ENCODE measurements around the gene DIRAS1. TPM values are rescaled to one million over a fixed set of nuclear protein-coding genes. Genes with fewer than 3 reads are reported as not detected.

DIRAS1 gene
- total RNA-seq, 4 donors from 2014 or later = 0.59 to 0.90 (median 0.87) TPM; not detected in 1

DNA sequence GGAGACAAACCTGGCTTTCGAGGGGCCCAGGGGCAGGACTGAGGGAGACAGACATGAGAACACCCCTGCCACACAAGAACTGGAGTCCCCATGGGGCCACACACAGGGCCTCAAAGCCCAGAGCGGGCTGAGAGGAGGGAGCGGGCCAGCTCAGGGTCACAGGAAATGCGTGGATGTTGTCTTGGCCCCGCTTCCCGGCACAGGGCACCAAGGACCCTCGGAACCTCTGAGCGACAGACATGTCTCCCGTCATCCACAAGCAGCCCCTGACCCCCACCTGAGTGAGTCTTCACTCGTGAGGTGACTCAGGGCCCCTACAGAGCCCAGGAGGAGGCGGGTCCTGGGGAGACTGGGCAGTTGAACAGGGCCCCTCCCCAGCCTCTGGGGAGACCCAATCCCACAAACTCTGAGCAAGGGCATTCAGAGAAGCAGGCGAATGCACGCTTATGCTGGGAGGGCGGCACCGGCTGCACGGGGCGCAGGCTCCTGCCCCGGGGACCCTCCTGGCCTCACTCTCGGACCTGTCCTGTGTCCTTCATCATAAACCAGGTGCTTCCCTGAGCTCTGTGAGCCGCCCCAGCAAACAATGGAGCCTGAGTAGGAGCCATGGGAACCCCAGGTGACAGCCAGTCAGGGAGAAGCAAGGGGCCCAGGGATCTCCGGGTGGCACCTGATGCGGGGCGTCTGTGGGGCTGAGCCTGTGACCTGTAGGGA lies 41.8 kb upstream of the DIRAS1 start:
- H3K27ac ChIP-seq = no peak overlapping the region
- H3K27me3 ChIP-seq = no peaks in the 10 kb centered on the region
- WGBS, 2 donors = 89 to 95% methylated on average over 11 to 16 of the region's 23 CpGs
- DNase-seq (ENCODE audit: low spot score in 2 of 2) = no peak
- no peak for TF ChIP-seq EP300 (IDR thresholded peaks at IDR 0.05)
- TF ChIP-seq, protein P1, sequence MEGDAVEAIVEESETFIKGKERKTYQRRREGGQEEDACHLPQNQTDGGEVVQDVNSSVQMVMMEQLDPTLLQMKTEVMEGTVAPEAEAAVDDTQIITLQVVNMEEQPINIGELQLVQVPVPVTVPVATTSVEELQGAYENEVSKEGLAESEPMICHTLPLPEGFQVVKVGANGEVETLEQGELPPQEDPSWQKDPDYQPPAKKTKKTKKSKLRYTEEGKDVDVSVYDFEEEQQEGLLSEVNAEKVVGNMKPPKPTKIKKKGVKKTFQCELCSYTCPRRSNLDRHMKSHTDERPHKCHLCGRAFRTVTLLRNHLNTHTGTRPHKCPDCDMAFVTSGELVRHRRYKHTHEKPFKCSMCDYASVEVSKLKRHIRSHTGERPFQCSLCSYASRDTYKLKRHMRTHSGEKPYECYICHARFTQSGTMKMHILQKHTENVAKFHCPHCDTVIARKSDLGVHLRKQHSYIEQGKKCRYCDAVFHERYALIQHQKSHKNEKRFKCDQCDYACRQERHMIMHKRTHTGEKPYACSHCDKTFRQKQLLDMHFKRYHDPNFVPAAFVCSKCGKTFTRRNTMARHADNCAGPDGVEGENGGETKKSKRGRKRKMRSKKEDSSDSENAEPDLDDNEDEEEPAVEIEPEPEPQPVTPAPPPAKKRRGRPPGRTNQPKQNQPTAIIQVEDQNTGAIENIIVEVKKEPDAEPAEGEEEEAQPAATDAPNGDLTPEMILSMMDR (IDR thresholded peaks at IDR 0.05) = no peak
- TF ChIP-seq POLR2A (IDR thresholded peaks at IDR 0.05) = no peak
- H3K4me3 ChIP-seq = no peak overlapping the region
- peaks cover 4 to 99% (median 20%) of the 10 kb centered on the region in 3 donors for H3K36me3 ChIP-seq
- H3K9me3 ChIP-seq = no peaks in the 10 kb centered on the region
- H3K4me1 ChIP-seq = no peaks in the 10 kb centered on the region

DNA sequence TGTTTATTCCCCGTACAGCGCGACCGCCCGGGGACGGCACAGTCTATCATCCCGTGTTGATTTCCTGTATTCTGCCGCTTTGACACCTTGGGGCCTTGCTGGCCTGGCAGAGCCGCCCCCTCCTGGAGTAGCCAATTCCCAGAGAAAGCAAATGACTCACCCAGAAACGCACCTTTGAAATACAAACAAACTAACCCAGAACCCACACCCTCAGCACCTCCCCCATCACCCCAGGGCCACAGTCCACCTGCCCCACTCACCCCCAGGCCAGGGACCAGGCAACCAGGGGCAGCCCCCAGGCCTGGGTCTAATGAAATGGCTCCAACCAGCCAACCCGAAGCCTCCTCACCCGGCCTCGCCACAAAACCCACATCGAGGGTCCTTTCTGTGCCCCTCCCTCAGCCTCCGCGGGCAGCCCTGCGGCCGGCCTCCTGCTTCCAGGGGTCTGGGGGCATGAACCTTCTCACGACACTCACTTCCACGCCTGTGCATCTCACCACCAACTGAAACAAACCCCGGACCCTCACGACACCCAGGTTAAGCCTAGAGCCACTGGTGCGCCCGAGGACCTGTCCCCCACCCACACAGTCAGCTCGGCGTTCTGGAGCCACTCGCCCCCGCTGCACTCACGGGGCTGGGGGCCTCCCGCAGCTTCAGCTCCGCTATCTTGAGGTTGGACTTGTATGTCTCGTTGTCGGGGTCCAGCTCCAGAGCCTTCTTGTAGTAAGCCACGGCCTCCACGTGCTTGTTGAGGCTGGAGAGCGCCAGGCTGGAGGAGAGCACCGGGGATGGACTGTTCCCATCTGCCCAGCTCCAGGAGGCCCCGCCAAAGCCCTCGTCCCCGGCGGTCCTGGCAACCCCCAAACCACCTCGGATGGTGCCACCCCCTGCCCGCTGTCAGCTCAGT lies 41.0 kb upstream of the DIRAS1 start:
- no peak for DNase-seq (ENCODE audit: low spot score in 2 of 2)
- no peaks in the 10 kb centered on the region for H3K4me1 ChIP-seq
- TF ChIP-seq POLR2A (IDR thresholded peaks at IDR 0.05) (no peak), EP300 (IDR thresholded peaks at IDR 0.05) (no peak)
- TF ChIP-seq, protein P1 (IDR thresholded peaks at IDR 0.05) = no peak
- no peak overlapping the region for H3K4me3 ChIP-seq
- H3K9me3 ChIP-seq = no peaks in the 10 kb centered on the region
- no peaks in the 10 kb centered on the region for H3K27me3 ChIP-seq
- H3K27ac ChIP-seq = no peak overlapping the region
- 90 to 96% methylated on average over 38 to 39 of the region's 43 CpGs for WGBS, 2 donors
- H3K36me3 ChIP-seq = peaks cover 4 to 99% (median 20%) of the 10 kb centered on the region in 3 donors

DNA sequence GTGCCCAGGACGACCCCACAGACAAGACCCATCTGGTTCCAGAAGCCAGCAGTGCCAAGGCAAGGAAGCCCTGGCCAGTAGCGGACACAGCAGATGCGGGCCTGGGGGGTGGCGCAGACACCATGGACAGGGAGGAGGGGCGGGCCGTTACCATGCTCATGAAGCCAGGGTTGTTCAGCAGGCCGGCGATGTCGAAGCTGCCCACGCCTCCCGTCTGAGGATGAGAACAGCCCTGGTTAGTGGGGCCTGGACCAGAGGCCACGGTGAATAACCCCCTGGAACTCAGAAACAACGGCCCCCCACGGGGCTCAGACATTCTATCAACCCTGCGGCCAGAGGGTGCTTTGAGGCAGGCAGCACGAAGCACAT lies 40.1 kb upstream of the DIRAS1 start:
- 91 to 96% methylated on average over 8 to 16 of the region's 16 CpGs for WGBS, 2 donors
- H3K9me3 ChIP-seq = no peaks in the 10 kb centered on the region
- TF ChIP-seq, protein P1 (IDR thresholded peaks at IDR 0.05) = no peak
- TF ChIP-seq EP300 (IDR thresholded peaks at IDR 0.05) = no peak
- TF ChIP-seq POLR2A (IDR thresholded peaks at IDR 0.05) = no peak
- H3K27ac ChIP-seq = no peak overlapping the region
- H3K36me3 ChIP-seq = peaks cover 5 to 99% (median 19%) of the 10 kb centered on the region in 3 donors
- no peaks in the 10 kb centered on the region for H3K4me1 ChIP-seq
- no peaks in the 10 kb centered on the region for H3K27me3 ChIP-seq
- DNase-seq (ENCODE audit: low spot score in 2 of 2) = no peak
- H3K4me3 ChIP-seq = no peak overlapping the region

DNA sequence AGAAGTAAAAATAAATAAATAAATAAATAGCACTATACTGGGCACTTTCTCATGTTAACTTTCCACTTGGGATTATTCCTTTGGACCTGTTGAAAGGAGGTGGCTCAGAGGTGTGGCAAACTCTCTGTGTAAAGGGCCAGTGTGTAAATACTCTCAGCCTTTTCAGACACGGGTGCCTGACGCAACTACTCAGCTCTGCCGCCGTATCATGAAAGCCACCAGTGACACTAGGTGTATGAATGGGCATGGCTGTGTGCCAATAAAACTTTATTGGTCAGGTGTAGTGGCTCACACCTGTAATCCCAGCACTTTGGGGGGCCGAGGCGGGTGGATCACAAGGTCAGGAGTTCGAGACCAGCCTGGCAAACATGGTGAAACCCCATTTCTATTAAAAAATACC lies 38.8 kb upstream of the DIRAS1 start:
- DNase-seq (ENCODE audit: low spot score in 2 of 2) = no peak
- peaks cover 5 to 99% (median 14%) of the 10 kb centered on the region in 3 donors for H3K36me3 ChIP-seq

More for the DNA sequence above, 38.8 kb upstream of the DIRAS1 start:
- H3K4me3 ChIP-seq = no peak overlapping the region
- no peaks in the 10 kb centered on the region for H3K9me3 ChIP-seq
- no peaks in the 10 kb centered on the region for H3K27me3 ChIP-seq
- no peak overlapping the region for H3K27ac ChIP-seq
- no peaks in the 10 kb centered on the region for H3K4me1 ChIP-seq
- WGBS, 2 donors = 93% methylated on average over 7 of the region's 7 CpGs
- no peak for TF ChIP-seq POLR2A (IDR thresholded peaks at IDR 0.05)
- TF ChIP-seq EP300 (IDR thresholded peaks at IDR 0.05) = no peak
- TF ChIP-seq, protein P1 (IDR thresholded peaks at IDR 0.05) = no peak
